ENCODE measurements around the gene SEC61B.

DNA sequence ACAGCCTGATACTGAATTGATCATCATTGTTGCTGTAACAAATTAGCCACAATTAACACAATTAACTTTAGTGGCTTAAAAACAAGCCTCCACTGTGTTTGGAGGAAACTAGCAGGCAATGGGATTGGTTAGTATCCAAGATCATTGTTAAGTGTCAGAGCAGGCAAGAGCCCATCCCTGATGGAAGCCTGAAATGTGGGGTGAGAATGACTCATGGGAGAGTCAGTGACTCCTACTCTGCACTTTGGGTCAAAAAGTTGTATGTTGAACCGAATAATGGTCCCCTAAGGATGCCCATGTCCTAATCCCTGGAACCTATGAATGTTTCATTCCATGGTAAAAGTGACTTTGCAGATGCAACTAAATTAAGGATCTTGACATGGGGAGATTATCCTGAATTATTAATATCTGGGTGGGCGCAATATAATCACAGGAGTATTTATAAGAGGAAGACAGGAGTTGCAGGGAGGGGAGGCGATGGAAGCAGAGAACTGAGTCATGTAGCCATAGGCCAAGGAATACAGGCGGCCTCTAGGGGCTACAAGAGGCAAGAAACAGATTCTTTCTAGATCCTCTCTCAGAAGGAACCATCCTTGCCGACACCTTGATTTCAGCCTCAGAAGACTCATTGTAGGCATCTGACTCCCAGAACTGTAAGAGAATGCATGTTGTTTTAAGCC lies 29.2 kb upstream of the SEC61B start:
- no peak for TF ChIP-seq POLR2AphosphoS5 (IDR thresholded peaks at IDR 0.05)
- TF ChIP-seq EP300 (IDR thresholded peaks at IDR 0.05) = no peak
- TF ChIP-seq, protein P1, sequence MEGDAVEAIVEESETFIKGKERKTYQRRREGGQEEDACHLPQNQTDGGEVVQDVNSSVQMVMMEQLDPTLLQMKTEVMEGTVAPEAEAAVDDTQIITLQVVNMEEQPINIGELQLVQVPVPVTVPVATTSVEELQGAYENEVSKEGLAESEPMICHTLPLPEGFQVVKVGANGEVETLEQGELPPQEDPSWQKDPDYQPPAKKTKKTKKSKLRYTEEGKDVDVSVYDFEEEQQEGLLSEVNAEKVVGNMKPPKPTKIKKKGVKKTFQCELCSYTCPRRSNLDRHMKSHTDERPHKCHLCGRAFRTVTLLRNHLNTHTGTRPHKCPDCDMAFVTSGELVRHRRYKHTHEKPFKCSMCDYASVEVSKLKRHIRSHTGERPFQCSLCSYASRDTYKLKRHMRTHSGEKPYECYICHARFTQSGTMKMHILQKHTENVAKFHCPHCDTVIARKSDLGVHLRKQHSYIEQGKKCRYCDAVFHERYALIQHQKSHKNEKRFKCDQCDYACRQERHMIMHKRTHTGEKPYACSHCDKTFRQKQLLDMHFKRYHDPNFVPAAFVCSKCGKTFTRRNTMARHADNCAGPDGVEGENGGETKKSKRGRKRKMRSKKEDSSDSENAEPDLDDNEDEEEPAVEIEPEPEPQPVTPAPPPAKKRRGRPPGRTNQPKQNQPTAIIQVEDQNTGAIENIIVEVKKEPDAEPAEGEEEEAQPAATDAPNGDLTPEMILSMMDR (IDR thresholded peaks at IDR 0.05) = no peak

Data from upper lobe of left lung (tissue), 4 donors.